Right lobe of liver (tissue), 4 donors: ENCODE results near the gene SCAMP2.

Experiments
- POLR2A ChIP-seq: fragments of 450-650 bp; IDR thresholded peaks from one replicate; pipeline ENCODE4 v1.6.1; 2017; ENCODE audit warnings: antibody characterized with exemption, mild to moderate bottlenecking
- TF ChIP-seq, protein P1 (sequence below), 4 donors: fragments of 200-600 bp in 3 of 4; fragments of 450-650 bp in 1 of 4; IDR thresholded peaks; one replicate each; pipeline versions ENCODE4 v1.5.1 to v1.8.0; 2016 to 2022; ENCODE audit warnings: antibody characterized with exemption in 4 of 4, mild to moderate bottlenecking in 2 of 4
- donor health status: DM: no; HTN: no; CAD: no.
- donor health status: DM: no; HTN: no; CAD: no.
- donor health status: DM: no; HTN: yes; CAD: no.

DNA sequence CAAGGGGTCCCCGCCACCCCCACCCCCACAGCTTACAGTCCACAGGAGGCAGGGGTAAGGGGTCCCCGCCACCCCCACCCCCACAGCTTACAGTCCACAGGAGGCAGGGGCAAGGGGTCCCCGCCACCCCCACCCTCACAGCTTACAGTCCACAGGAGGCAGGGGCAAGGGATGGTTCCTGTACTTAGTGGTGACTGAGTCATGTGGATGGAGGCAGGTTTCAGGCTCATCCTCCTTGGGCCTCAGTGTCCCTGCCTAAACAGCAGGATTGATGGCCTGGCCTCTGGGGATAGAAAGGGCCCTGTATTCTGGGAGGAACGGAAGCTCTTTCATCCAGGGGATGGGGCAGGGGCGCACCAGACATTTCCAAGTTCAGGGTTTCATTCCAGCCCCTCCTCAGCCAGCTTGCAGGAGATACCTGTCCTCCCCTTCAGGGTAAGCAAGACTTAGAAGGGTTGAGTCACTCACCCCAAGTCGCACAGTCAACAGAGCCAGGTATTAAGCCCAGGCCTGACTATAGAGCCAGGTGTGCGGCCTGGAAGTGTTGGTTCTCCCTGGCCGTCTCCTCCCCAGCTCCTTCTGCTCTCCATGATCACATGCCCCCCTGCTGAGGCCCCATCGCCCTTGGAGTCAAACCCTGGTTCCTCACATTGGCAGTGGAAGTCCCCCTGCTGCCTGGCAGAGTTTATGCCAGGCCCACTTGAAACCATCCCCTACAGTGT lies 78.8 kb downstream of the SCAMP2 start:
- TF ChIP-seq, protein P1, sequence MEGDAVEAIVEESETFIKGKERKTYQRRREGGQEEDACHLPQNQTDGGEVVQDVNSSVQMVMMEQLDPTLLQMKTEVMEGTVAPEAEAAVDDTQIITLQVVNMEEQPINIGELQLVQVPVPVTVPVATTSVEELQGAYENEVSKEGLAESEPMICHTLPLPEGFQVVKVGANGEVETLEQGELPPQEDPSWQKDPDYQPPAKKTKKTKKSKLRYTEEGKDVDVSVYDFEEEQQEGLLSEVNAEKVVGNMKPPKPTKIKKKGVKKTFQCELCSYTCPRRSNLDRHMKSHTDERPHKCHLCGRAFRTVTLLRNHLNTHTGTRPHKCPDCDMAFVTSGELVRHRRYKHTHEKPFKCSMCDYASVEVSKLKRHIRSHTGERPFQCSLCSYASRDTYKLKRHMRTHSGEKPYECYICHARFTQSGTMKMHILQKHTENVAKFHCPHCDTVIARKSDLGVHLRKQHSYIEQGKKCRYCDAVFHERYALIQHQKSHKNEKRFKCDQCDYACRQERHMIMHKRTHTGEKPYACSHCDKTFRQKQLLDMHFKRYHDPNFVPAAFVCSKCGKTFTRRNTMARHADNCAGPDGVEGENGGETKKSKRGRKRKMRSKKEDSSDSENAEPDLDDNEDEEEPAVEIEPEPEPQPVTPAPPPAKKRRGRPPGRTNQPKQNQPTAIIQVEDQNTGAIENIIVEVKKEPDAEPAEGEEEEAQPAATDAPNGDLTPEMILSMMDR (IDR thresholded peaks at IDR 0.05), result no peak
- no peak for TF ChIP-seq POLR2A
